Esophagus muscularis mucosa (tissue), 3 donors: ENCODE results near the gene ZC3H8.

ENCODE experiments used
- CTCF ChIP-seq, 3 experiments: fragments of 200-600 bp in 2 of 3; fragments of 450-650 bp in 1 of 3; sonication (generic) in 2 of 3; IDR thresholded peaks; one replicate each; pipeline ENCODE4 v1.5.1; 2017 to 2019; ENCODE audit warnings: antibody characterized with exemption in 3 of 3, mild to moderate bottlenecking in 2 of 3, moderate library complexity in 1 of 3
- POLR2A ChIP-seq: fragments of 450-650 bp; IDR thresholded peaks from one replicate; pipeline ENCODE4 v1.6.1; 2017; ENCODE audit warnings: antibody characterized with exemption, moderate library complexity, mild to moderate bottlenecking, low read depth
- POLR2AphosphoS5 ChIP-seq, 2 donors: sonication (generic); formaldehyde crosslinking; IDR thresholded peaks; one replicate each; pipeline ENCODE4 v1.6.1; 2017; ENCODE audit warnings: antibody characterized with exemption in 2 of 2

DNA sequence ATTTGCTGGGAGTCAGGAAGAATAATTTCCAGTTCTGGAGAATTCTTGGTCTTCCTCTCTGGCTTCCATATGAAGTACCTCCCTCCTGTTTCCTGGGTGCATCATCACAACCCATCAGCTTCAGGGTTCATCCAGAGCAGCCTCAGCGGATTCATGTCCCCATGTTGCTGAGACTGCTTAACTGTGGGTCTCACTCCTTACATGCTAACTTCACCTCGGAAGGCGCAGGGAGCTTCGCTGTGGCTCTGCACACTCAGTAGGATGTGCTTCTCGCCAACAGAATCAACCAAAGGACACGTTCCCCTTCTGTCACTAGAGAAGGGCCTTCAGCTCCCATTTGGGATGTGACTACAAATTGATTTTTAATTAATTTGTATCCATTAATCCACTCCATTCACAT, 92.5 kb downstream of the ZC3H8 start:
- no peak for TF ChIP-seq CTCF (IDR thresholded peaks at IDR 0.05)
- no peak for TF ChIP-seq POLR2A
- no peak for TF ChIP-seq POLR2AphosphoS5 (IDR thresholded peaks at IDR 0.05)
